CD4-positive, alpha-beta memory T cell (primary cell): Measurements from ENCODE around the gene B2M. TPM values are rescaled to one million over a fixed set of nuclear protein-coding genes. Genes with fewer than 3 reads are reported as not detected.

ENCODE experiments used
- CTCF ChIA-PET: fragments of 350-600 bp; sonication (Branson Sonifier 250); formaldehyde crosslinking; loops from one replicate; lab custom pipeline; 2021; ENCODE audit warnings: inconsistent platforms; ENCODE audit not compliant: partially characterized antibody; lab: Charles Lee
- POLR2A ChIA-PET: fragments of 350-600 bp; sonication (Branson Sonifier 250); formaldehyde crosslinking; loops from one replicate; lab custom pipeline; 2021; ENCODE audit not compliant: partially characterized antibody; lab: Charles Lee
- DNase-seq, 5 donors: peaks; one replicate each; pipeline versions ENCODE4 v3.0.0 to v3.0.0-alpha.2; 2020 to 2022; ENCODE audit warnings: mixed read lengths in 1 of 5
- H3K27ac ChIP-seq: one replicate; pipeline ENCODE4 v1.7.0; 2013; ENCODE audit warnings: low read depth, low read length
- H3K27me3 ChIP-seq: 2 replicates; pipeline ENCODE4 v1.7.0; 2013; ENCODE audit warnings: mild to moderate bottlenecking, low read length, moderate library complexity; ENCODE audit not compliant: insufficient read depth
- H3K36me3 ChIP-seq: 2 replicates; pipeline ENCODE4 v1.7.0; 2013; ENCODE audit warnings: mild to moderate bottlenecking, low read length, moderate library complexity; ENCODE audit not compliant: insufficient read depth
- H3K4me1 ChIP-seq: 2 replicates; pipeline ENCODE4 v1.7.0; 2013; ENCODE audit warnings: mild to moderate bottlenecking, low read length, moderate library complexity; ENCODE audit not compliant: insufficient read depth
- H3K4me3 ChIP-seq, 2 donors: one replicate each; pipeline ENCODE4 v1.7.0; 2013; ENCODE audit warnings: low read length in 2 of 2, mild to moderate bottlenecking in 1 of 2
- H3K9me3 ChIP-seq, 2 donors: one replicate each; pipeline ENCODE4 v1.7.0; 2013; ENCODE audit warnings: low read length in 2 of 2, control low read depth in 1 of 2; ENCODE audit not compliant: control insufficient read depth in 1 of 2
- H3K27ac Mint-ChIP-seq, 7 donors: one replicate each; pipeline ENCODE4 v1.8.0; 2020 to 2021; ENCODE audit warnings: mixed read lengths in 7 of 7, mild to moderate bottlenecking in 6 of 7, inconsistent platforms in 3 of 7, moderate library complexity in 3 of 7
- H3K27me3 Mint-ChIP-seq, 2 donors: one replicate each; pipeline ENCODE4 v1.8.0; 2020 to 2021; ENCODE audit warnings: mixed read lengths in 2 of 2
- H3K36me3 Mint-ChIP-seq, 2 donors: one replicate each; pipeline ENCODE4 v1.8.0; 2020 to 2021; ENCODE audit warnings: mixed read lengths in 2 of 2, inconsistent platforms in 1 of 2, mild to moderate bottlenecking in 1 of 2
- H3K4me1 Mint-ChIP-seq, 4 donors: one replicate each; pipeline ENCODE4 v1.8.0; 2020 to 2021; ENCODE audit warnings: mixed read lengths in 4 of 4, mild to moderate bottlenecking in 1 of 4
- H3K4me3 Mint-ChIP-seq, 8 donors: one replicate each; pipeline ENCODE4 v1.8.0; 2020 to 2021; ENCODE audit warnings: mixed read lengths in 8 of 8, mild to moderate bottlenecking in 7 of 8, moderate library complexity in 6 of 8, inconsistent platforms in 3 of 8
- H3K9me3 Mint-ChIP-seq, 8 donors: one replicate each; pipeline ENCODE4 v1.8.0; 2020 to 2021; ENCODE audit warnings: mixed read lengths in 8 of 8, mild to moderate bottlenecking in 5 of 8, inconsistent platforms in 3 of 8, moderate library complexity in 1 of 8
- intact Hi-C: fragments of 100-400 bp; cut with micrococcal nuclease; formaldehyde crosslinking; loops from one replicate; pipeline ENCODE4 v1.15.1; 2023
- polyA plus RNA-seq, 2 donors: library from polyadenylated mRNA; unstranded; fragments of 300-500 nt; fragmentation: Illumina TruSeq; gene quantifications; one replicate each; pipeline ENCODE4 v1.2.3, GENCODE V29; 2021
- total RNA-seq, 2 experiments: library from RNA; stranded (reverse); gene quantifications; one replicate each; pipeline ENCODE4 v1.2.3, GENCODE V29; 2021

The B2M gene
- total and polyA plus RNA-seq, 4 experiments from 2014 or later, result 7,421 to 62,423 (median 21,318) TPM

DNA sequence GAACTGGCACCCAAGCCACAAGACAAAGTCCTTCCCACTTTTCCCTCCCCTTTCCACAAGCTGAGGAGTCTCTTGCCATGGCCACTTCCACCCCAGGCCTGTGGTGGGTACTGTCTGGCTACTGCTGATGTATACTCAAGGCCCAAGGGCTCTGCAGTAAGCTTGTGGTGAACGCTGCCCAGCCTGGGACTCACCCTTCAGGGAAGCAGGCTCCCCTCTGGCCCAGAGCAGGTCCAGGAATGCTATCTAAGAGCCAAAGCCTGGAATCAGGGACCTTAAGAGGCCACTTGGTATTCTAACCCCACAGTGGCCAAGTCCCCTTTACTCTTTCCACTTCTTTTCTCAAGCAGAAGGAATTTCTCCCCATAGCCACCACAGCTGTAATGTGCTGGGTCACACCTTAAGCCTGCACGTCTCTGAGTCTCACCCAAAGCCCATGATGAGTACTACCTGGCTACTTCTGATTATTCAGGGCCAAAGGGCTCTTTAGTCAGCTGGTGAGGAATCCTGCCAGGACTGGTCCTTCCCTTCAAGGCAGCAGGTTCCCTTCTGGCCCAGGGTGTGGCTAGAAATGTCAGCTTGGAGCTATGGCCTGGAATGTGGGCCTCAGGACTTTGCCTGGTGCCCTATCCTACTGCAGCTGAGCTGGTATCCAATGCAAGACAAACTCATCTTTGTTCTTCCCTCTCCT, 4.2 kb upstream of the B2M start:
- no peak overlapping the region for H3K4me3 ChIP-seq
- H3K27ac Mint-ChIP-seq, result peak overlapping the region in 2 of 7 donors; percentile 37 to 51
- H3K9me3 Mint-ChIP-seq, result peaks cover 0 to 19% (median 10%) of the 10 kb centered on the region in 8 donors
- DNase-seq, result no peak
- intact Hi-C loops, result no loop called here
- POLR2A ChIA-PET, result interaction anchor here (1.0 to 39.7 kb wide), 6 partner anchors 9 to 84 kb away, joined by 3 to 5737 read pairs (median 56); partner anchors contain the start of genes SPG11 and TRIM69
- peaks cover 2% of the 10 kb centered on the region for H3K36me3 ChIP-seq
- no peaks in the 10 kb centered on the region for H3K9me3 ChIP-seq
- CTCF ChIA-PET, result interaction anchor here (1.1 to 33.6 kb wide), 7 partner anchors 8 to 45 kb away, joined by 3 to 821 read pairs (median 6); partner anchors contain the start of genes SPG11 and TRIM69
- H3K27me3 Mint-ChIP-seq, result no peaks in the 10 kb centered on the region
- H3K4me1 Mint-ChIP-seq, result peaks cover 17 to 44% (median 31%) of the 10 kb centered on the region in 4 donors
- H3K4me1 ChIP-seq, result peaks cover 20% of the 10 kb centered on the region
- H3K27me3 ChIP-seq, result no peaks in the 10 kb centered on the region
- H3K27ac ChIP-seq, result no peak overlapping the region
- peaks cover 25 to 37% of the 10 kb centered on the region in 2 donors for H3K36me3 Mint-ChIP-seq
- no peak overlapping the region for H3K4me3 Mint-ChIP-seq

DNA sequence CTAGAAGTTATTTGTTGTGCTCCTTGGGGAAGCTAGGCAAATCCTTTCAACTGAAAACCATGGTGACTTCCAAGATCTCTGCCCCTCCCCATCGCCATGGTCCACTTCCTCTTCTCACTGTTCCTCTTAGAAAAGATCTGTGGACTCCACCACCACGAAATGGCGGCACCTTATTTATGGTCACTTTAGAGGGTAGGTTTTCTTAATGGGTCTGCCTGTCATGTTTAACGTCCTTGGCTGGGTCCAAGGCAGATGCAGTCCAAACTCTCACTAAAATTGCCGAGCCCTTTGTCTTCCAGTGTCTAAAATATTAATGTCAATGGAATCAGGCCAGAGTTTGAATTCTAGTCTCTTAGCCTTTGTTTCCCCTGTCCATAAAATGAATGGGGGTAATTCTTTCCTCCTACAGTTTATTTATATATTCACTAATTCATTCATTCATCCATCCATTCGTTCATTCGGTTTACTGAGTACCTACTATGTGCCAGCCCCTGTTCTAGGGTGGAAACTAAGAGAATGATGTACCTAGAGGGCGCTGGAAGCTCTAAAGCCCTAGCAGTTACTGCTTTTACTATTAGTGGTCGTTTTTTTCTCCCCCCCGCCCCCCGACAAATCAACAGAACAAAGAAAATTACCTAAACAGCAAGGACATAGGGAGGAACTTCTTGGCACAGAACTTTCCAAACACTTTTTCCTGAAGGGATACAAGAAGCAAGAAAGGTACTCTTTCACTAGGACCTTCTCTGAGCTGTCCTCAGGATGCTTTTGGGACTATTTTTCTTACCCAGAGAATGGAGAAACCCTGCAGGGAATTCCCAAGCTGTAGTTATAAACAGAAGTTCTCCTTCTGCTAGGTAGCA, 851 bp upstream of the B2M start:
- H3K36me3 Mint-ChIP-seq, result peaks cover 52 to 58% of the 10 kb centered on the region in 2 donors
- peak overlapping the region; percentile 99 for H3K27ac ChIP-seq
- ChIA-PET POLR2A (interaction anchor here (0.6 to 39.7 kb wide), 33 partner anchors 13 to 877 kb away, joined by 3 to 5737 read pairs (median 5); partner anchors contain the start of genes CTDSPL2, EIF3J, GOLM2 and SORD), CTCF (interaction anchor here (0.6 to 33.6 kb wide), 18 partner anchors 8 to 157 kb away, joined by 3 to 821 read pairs (median 6); partner anchors contain the start of genes SPG11 and TRIM69)
- intact Hi-C loops, result loop anchor here (1.0 to 2.0 kb wide), 6 partner anchors 9 to 47 kb away; partner anchors contain the start of genes SPG11 and TRIM69
- H3K9me3 ChIP-seq, result no peaks in the 10 kb centered on the region
- DNase-seq, result peak; percentile 41 to 59 (median 51)
- H3K9me3 Mint-ChIP-seq, result peaks cover 0 to 17% (median under 1%) of the 10 kb centered on the region in 8 donors
- H3K4me1 Mint-ChIP-seq, result peaks cover 24 to 64% (median 40%) of the 10 kb centered on the region in 4 donors
- peaks cover 28% of the 10 kb centered on the region for H3K4me1 ChIP-seq
- H3K4me3 Mint-ChIP-seq, result peak overlapping the region; percentile 90 to 100 (median 99)
- no peaks in the 10 kb centered on the region for H3K27me3 ChIP-seq
- peak overlapping the region; percentile 79 to 94 for H3K4me3 ChIP-seq
- no peaks in the 10 kb centered on the region for H3K27me3 Mint-ChIP-seq
- H3K27ac Mint-ChIP-seq, result peak overlapping the region; percentile 100
- H3K36me3 ChIP-seq, result peaks cover 31% of the 10 kb centered on the region

DNA sequence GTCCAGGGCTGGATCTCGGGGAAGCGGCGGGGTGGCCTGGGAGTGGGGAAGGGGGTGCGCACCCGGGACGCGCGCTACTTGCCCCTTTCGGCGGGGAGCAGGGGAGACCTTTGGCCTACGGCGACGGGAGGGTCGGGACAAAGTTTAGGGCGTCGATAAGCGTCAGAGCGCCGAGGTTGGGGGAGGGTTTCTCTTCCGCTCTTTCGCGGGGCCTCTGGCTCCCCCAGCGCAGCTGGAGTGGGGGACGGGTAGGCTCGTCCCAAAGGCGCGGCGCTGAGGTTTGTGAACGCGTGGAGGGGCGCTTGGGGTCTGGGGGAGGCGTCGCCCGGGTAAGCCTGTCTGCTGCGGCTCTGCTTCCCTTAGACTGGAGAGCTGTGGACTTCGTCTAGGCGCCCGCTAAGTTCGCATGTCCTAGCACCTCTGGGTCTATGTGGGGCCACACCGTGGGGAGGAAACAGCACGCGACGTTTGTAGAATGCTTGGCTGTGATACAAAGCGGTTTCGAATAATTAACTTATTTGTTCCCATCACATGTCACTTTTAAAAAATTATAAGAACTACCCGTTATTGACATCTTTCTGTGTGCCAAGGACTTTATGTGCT, 527 bp downstream of the B2M start:
- Mint-ChIP-seq H3K27ac (peak overlapping the region; percentile 100), H3K27me3 (no peaks in the 10 kb centered on the region), H3K36me3 (peaks cover 66 to 67% of the 10 kb centered on the region in 2 donors), H3K4me3 (peak overlapping the region; percentile 90 to 100 (median 99)), H3K9me3 (peaks cover 0 to 17% (median 0%) of the 10 kb centered on the region in 8 donors), H3K4me1 (peaks cover 36 to 78% (median 52%) of the 10 kb centered on the region in 4 donors)
- intact Hi-C loops, result loop anchor here (1.0 to 2.0 kb wide), 6 partner anchors 7 to 49 kb away; partner anchors contain the start of genes SPG11 and TRIM69
- peak in 4 of 5 donors; percentile 66 to 71 (median 68) for DNase-seq
- Histone ChIP-seq H3K27ac (peak overlapping the region; percentile 99), H3K9me3 (no peaks in the 10 kb centered on the region), H3K27me3 (no peaks in the 10 kb centered on the region), H3K4me3 (peak overlapping the region; percentile 94), H3K4me1 (peaks cover 41% of the 10 kb centered on the region), H3K36me3 (peaks cover 45% of the 10 kb centered on the region)
- CTCF ChIA-PET, result interaction anchor here (1.3 to 33.6 kb wide), 10 partner anchors 13 to 134 kb away, joined by 4 to 821 read pairs (median 15); partner anchors contain the start of genes SPG11 and TRIM69
- POLR2A ChIA-PET, result interaction anchor here (0.8 to 39.7 kb wide), 32 partner anchors 14 to 879 kb away, joined by 3 to 5737 read pairs (median 5); partner anchors contain the start of genes CTDSPL2, EIF3J, GOLM2 and SORD

DNA sequence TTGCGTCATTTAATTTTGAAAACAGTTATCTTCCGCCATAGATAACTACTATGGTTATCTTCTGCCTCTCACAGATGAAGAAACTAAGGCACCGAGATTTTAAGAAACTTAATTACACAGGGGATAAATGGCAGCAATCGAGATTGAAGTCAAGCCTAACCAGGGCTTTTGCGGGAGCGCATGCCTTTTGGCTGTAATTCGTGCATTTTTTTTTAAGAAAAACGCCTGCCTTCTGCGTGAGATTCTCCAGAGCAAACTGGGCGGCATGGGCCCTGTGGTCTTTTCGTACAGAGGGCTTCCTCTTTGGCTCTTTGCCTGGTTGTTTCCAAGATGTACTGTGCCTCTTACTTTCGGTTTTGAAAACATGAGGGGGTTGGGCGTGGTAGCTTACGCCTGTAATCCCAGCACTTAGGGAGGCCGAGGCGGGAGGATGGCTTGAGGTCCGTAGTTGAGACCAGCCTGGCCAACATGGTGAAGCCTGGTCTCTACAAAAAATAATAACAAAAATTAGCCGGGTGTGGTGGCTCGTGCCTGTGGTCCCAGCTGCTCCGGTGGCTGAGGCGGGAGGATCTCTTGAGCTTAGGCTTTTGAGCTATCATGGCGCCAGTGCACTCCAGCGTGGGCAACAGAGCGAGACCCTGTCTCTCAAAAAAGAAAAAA, 1.2 kb downstream of the B2M start:
- Histone ChIP-seq H3K27me3 (no peaks in the 10 kb centered on the region), H3K27ac (peak overlapping the region; percentile 99), H3K4me1 (peaks cover 48% of the 10 kb centered on the region), H3K4me3 (peak overlapping the region; percentile 94), H3K36me3 (peaks cover 51% of the 10 kb centered on the region), H3K9me3 (no peaks in the 10 kb centered on the region)
- peaks cover 0 to 17% (median 0%) of the 10 kb centered on the region in 8 donors for H3K9me3 Mint-ChIP-seq
- ChIA-PET CTCF (interaction anchor here (0.8 to 33.6 kb wide), 10 partner anchors 20 to 134 kb away, joined by 3 to 821 read pairs (median 9); partner anchors contain the start of genes SPG11 and TRIM69), POLR2A (interaction anchor here (1.1 to 39.7 kb wide), 18 partner anchors 9 to 133 kb away, joined by 3 to 5737 read pairs (median 6); partner anchors contain the start of genes SPG11 and TRIM69)
- DNase-seq, result peak; percentile 81 to 88 (median 84)
- H3K36me3 Mint-ChIP-seq, result peaks cover 72 to 73% of the 10 kb centered on the region in 2 donors
- H3K4me3 Mint-ChIP-seq, result peak overlapping the region; percentile 90 to 100 (median 99)
- H3K27me3 Mint-ChIP-seq, result no peaks in the 10 kb centered on the region
- intact Hi-C loops, result loop anchor here (1.0 kb wide), 1 partner anchor 14 kb away; no protein-coding TSS in a partner anchor
- H3K4me1 Mint-ChIP-seq, result peaks cover 41 to 84% (median 54%) of the 10 kb centered on the region in 4 donors
- peak overlapping the region; percentile 100 for H3K27ac Mint-ChIP-seq

DNA sequence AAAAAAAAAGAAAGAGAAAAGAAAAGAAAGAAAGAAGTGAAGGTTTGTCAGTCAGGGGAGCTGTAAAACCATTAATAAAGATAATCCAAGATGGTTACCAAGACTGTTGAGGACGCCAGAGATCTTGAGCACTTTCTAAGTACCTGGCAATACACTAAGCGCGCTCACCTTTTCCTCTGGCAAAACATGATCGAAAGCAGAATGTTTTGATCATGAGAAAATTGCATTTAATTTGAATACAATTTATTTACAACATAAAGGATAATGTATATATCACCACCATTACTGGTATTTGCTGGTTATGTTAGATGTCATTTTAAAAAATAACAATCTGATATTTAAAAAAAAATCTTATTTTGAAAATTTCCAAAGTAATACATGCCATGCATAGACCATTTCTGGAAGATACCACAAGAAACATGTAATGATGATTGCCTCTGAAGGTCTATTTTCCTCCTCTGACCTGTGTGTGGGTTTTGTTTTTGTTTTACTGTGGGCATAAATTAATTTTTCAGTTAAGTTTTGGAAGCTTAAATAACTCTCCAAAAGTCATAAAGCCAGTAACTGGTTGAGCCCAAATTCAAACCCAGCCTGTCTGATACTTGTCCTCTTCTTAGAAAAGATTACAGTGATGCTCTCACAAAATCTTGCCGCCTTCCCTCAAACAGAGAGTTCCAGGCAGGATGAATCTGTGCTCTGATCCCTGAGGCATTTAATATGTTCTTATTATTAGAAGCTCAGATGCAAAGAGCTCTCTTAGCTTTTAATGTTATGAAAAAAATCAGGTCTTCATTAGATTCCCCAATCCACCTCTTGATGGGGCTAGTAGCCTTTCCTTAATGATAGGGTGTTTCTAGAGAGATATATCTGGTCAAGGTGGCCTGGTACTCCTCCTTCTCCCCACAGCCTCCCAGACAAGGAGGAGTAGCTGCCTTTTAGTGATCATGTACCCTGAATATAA, 2.0 kb downstream of the B2M start:
- peak overlapping the region; percentile 90 to 100 (median 99) for H3K4me3 Mint-ChIP-seq
- Histone ChIP-seq H3K4me1 (peaks cover 56% of the 10 kb centered on the region), H3K4me3 (peak overlapping the region; percentile 94), H3K36me3 (peaks cover 59% of the 10 kb centered on the region), H3K27ac (peak overlapping the region; percentile 99), H3K27me3 (no peaks in the 10 kb centered on the region), H3K9me3 (no peaks in the 10 kb centered on the region)
- POLR2A ChIA-PET, result interaction anchor here (1.1 to 39.7 kb wide), 14 partner anchors 10 to 176 kb away, joined by 3 to 5737 read pairs (median 5); partner anchors contain the start of genes EIF3J, SPG11 and TRIM69
- peaks cover 48 to 86% (median 58%) of the 10 kb centered on the region in 4 donors for H3K4me1 Mint-ChIP-seq
- intact Hi-C loops, result no loop called here
- peaks cover 76 to 77% of the 10 kb centered on the region in 2 donors for H3K36me3 Mint-ChIP-seq
- CTCF ChIA-PET, result interaction anchor here (0.7 to 33.6 kb wide), 13 partner anchors 8 to 134 kb away, joined by 3 to 821 read pairs (median 4); partner anchors contain the start of genes SPG11 and TRIM69
- peak in 4 of 5 donors; percentile 40 to 48 (median 44) for DNase-seq
- peak overlapping the region; percentile 100 for H3K27ac Mint-ChIP-seq
- no peaks in the 10 kb centered on the region for H3K27me3 Mint-ChIP-seq
- H3K9me3 Mint-ChIP-seq, result peaks cover 0 to 17% (median 0%) of the 10 kb centered on the region in 8 donors
